ENCODE data around the gene HCLS1. TPM values are rescaled to one million over a fixed set of nuclear protein-coding genes. Genes with fewer than 3 reads are reported as not detected.

The HCLS1 gene
- total RNA-seq, 4 donors from 2014 or later, result 64.7 to 99.3 (median 83.0) TPM

- Histone ChIP-seq H3K4me3 (no peak overlapping the region), H3K9me3 (no peaks in the 10 kb centered on the region), H3K4me1 (no peaks in the 10 kb centered on the region), H3K27ac (no peak overlapping the region), H3K36me3 (peaks cover 0 to 31% (median 0%) of the 10 kb centered on the region in 3 donors), H3K27me3 (no peaks in the 10 kb centered on the region)
- DNase-seq (ENCODE audit: low spot score in 2 of 2), result no peak
- 92 to 97% methylated on average over 1 of the region's 1 CpG for WGBS, 2 donors
- TF ChIP-seq POLR2A (IDR thresholded peaks at IDR 0.05) (no peak), EP300 (IDR thresholded peaks at IDR 0.05) (no peak)
- TF ChIP-seq, protein P1, sequence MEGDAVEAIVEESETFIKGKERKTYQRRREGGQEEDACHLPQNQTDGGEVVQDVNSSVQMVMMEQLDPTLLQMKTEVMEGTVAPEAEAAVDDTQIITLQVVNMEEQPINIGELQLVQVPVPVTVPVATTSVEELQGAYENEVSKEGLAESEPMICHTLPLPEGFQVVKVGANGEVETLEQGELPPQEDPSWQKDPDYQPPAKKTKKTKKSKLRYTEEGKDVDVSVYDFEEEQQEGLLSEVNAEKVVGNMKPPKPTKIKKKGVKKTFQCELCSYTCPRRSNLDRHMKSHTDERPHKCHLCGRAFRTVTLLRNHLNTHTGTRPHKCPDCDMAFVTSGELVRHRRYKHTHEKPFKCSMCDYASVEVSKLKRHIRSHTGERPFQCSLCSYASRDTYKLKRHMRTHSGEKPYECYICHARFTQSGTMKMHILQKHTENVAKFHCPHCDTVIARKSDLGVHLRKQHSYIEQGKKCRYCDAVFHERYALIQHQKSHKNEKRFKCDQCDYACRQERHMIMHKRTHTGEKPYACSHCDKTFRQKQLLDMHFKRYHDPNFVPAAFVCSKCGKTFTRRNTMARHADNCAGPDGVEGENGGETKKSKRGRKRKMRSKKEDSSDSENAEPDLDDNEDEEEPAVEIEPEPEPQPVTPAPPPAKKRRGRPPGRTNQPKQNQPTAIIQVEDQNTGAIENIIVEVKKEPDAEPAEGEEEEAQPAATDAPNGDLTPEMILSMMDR (IDR thresholded peaks at IDR 0.05), result no peak
These were observed 30.3 kb downstream of the HCLS1 start for GRCh38 chr3:121630355-121630754.

- Histone ChIP-seq H3K4me3 (no peak overlapping the region), H3K27ac (no peak overlapping the region), H3K36me3 (peaks cover 0 to 30% (median 0%) of the 10 kb centered on the region in 3 donors), H3K4me1 (no peaks in the 10 kb centered on the region), H3K9me3 (no peaks in the 10 kb centered on the region), H3K27me3 (no peaks in the 10 kb centered on the region)
- TF ChIP-seq EP300 (IDR thresholded peaks at IDR 0.05) (no peak), POLR2A (IDR thresholded peaks at IDR 0.05) (no peak)
- TF ChIP-seq, protein P1 (IDR thresholded peaks at IDR 0.05), result no peak
- 80 to 86% methylated on average over 6 of the region's 6 CpGs for WGBS, 2 donors
- no peak for DNase-seq (ENCODE audit: low spot score in 2 of 2)
These were observed 31.1 kb downstream of the HCLS1 start for GRCh38 chr3:121629601-121630000.

GRCh38 chr3:121627622-121628021 lies 33.1 kb downstream of the HCLS1 start:
- no peak overlapping the region for H3K27ac ChIP-seq
- no peak overlapping the region for H3K4me3 ChIP-seq
- DNase-seq (ENCODE audit: low spot score in 2 of 2), result no peak
- TF ChIP-seq, protein P1 (IDR thresholded peaks at IDR 0.05), result no peak
- TF ChIP-seq EP300 (IDR thresholded peaks at IDR 0.05), result no peak
- TF ChIP-seq POLR2A (IDR thresholded peaks at IDR 0.05), result no peak
- no peaks in the 10 kb centered on the region for H3K4me1 ChIP-seq
- H3K9me3 ChIP-seq, result no peaks in the 10 kb centered on the region
- 65 to 77% methylated on average over 3 of the region's 3 CpGs for WGBS, 2 donors
- peaks cover 0 to 13% (median 0%) of the 10 kb centered on the region in 3 donors for H3K36me3 ChIP-seq
- H3K27me3 ChIP-seq, result no peaks in the 10 kb centered on the region

DNA sequence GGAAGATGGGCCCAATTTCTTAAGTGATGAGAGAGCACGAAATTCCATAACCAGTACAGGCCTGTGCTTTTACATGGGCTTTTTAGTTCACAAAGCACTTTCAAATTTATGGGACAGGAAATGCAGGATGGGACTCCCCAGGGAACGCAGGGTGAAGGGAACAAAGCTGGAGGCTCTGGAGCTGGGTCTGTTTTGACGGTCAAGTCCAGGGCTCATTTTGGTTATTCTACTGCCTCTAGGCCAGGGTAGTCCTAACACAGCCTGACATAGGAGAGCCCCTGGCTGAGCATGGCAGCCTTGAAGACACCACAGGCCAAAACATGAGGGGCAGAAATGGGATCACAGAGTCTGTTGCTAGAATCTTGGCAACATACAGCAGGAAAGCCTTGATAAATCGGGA lies 33.5 kb downstream of the HCLS1 start:
- H3K27me3 ChIP-seq, result no peaks in the 10 kb centered on the region
- H3K4me3 ChIP-seq, result no peak overlapping the region
- DNase-seq (ENCODE audit: low spot score in 2 of 2), result no peak
- no peak for TF ChIP-seq POLR2A (IDR thresholded peaks at IDR 0.05)
- no peak for TF ChIP-seq EP300 (IDR thresholded peaks at IDR 0.05)
- TF ChIP-seq, protein P1 (IDR thresholded peaks at IDR 0.05), result no peak
- WGBS, 2 donors, result 73 to 76% methylated on average over 4 of the region's 4 CpGs
- no peaks in the 10 kb centered on the region for H3K4me1 ChIP-seq
- no peaks in the 10 kb centered on the region for H3K9me3 ChIP-seq
- H3K36me3 ChIP-seq, result peaks cover 0 to 10% (median 0%) of the 10 kb centered on the region in 3 donors
- H3K27ac ChIP-seq, result no peak overlapping the region

DNA sequence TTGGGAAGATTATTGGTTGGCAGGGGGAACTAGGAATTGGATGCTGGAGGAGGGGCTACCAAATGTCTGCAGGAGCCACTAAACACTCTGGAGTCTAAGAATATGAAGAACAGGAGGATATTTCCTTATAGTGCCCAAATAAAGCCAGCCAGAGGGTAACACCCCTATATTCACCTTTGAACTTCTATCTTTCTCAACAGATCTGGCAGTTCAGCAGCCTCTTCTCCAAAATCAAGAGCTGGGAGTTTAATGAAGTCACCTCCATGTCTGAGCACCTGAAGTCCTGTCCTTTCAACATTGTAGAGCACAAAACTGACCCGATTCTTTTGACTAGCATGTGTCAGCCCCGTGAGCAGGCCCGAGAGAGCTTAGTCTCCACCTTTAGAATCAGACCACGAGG lies 34.2 kb downstream of the HCLS1 start:
- TF ChIP-seq, protein P1 (IDR thresholded peaks at IDR 0.05), result no peak
- TF ChIP-seq POLR2A (IDR thresholded peaks at IDR 0.05), result no peak
- TF ChIP-seq EP300 (IDR thresholded peaks at IDR 0.05), result no peak

More for the DNA sequence above, 34.2 kb downstream of the HCLS1 start:
- Histone ChIP-seq H3K4me1 (no peaks in the 10 kb centered on the region), H3K36me3 (peaks cover 0 to 3% (median 0%) of the 10 kb centered on the region in 3 donors), H3K27ac (no peak overlapping the region), H3K27me3 (no peaks in the 10 kb centered on the region), H3K9me3 (no peaks in the 10 kb centered on the region), H3K4me3 (no peak overlapping the region)
- no peak for DNase-seq (ENCODE audit: low spot score in 2 of 2)
- 93 to 94% methylated on average over 4 of the region's 4 CpGs for WGBS, 2 donors

Data from tibial nerve (tissue), 4 donors.